ENCODE results near the gene STAT2.

The STAT2 gene

GRCh38 chr12:56366948-56367347 is 7.0 kb upstream of the STAT2 start:
- TF ChIP-seq, protein P1, sequence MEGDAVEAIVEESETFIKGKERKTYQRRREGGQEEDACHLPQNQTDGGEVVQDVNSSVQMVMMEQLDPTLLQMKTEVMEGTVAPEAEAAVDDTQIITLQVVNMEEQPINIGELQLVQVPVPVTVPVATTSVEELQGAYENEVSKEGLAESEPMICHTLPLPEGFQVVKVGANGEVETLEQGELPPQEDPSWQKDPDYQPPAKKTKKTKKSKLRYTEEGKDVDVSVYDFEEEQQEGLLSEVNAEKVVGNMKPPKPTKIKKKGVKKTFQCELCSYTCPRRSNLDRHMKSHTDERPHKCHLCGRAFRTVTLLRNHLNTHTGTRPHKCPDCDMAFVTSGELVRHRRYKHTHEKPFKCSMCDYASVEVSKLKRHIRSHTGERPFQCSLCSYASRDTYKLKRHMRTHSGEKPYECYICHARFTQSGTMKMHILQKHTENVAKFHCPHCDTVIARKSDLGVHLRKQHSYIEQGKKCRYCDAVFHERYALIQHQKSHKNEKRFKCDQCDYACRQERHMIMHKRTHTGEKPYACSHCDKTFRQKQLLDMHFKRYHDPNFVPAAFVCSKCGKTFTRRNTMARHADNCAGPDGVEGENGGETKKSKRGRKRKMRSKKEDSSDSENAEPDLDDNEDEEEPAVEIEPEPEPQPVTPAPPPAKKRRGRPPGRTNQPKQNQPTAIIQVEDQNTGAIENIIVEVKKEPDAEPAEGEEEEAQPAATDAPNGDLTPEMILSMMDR (IDR thresholded peaks at IDR 0.05; ENCODE audit: low read depth, low read length): no peak
- TF ChIP-seq EZH2phosphoT487 (IDR thresholded peaks at IDR 0.05; ENCODE audit: low read depth): no peak
- Histone ChIP-seq H3K9me3 (ENCODE audit: insufficient read depth, low read length) (no peaks in the 10 kb centered on the region), H3K27ac (ENCODE audit: low read length) (no peak overlapping the region), H2AFZ (ENCODE audit: low read depth, low read length) (no peak overlapping the region), H3K4me1 (ENCODE audit: low read length) (no peaks in the 10 kb centered on the region), H3K4me2 (ENCODE audit: low read length) (no peak overlapping the region), H3K9ac (ENCODE audit: low read length) (no peak overlapping the region), H3K79me2 (ENCODE audit: low read length) (no peaks in the 10 kb centered on the region), H3K4me3 (ENCODE audit: low read length) (no peak overlapping the region), H4K20me1 (ENCODE audit: insufficient read depth, low read length) (no peaks in the 10 kb centered on the region), H3K36me3 (replicated peaks; ENCODE audit: low read depth, low read length) (no peaks in the 10 kb centered on the region), H3K27me3 (ENCODE audit: low read depth, low read length) (no peaks in the 10 kb centered on the region)

DNA sequence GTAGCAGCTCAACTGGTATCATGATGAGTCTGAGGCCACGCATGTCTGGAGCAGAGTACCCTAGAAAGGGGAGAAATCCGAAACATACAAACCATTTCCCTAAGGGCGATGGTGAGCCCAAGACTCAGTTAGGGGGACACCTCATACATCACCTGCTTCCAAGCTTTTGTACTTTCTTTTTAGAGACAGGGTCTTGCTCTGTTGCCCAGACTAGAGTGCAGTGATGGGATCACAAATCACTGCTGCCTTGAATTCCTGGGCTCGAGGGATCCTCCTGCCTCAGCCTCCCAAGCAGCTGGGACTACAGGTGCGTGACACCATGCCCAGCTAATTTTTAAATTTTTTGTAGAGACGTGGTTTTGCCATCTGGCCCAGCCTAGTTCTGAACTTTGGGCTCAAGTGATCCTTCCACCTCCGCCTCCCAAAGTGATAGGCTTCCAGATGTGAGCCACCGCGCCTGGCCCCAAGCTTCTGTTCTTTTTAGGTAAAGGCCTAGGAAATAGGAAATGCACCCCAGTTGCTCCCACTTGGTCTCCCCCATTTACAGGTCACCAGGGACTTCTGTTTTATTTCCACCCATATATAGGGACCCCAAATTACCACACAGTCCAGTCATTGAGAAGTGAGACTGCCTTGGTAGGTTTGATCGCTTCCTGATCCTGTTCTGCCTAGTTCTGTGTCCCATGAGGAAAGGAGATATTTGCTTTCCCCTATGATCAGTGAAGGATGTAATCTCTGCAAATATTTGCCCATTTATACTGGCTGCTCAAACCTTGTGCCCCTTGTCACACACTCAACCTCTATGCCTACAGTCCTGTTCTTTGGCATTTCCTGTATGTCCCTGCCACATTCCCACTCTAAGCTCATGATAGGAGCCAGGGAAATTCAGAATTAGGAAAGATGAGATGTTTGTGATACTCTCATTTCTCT is 2.5 kb upstream of the STAT2 start, which contains the start of gene APOF:
Gene APOF, minus strand, starts transcription at position 728 of the 930 bp plus-strand sequence. Its CDS starts 112 bp downstream, at position 616.
- H2AFZ ChIP-seq (ENCODE audit: low read depth, low read length): no peak within 1 kb of the TSS
- no peak within 1 kb of the TSS for H3K9ac ChIP-seq (ENCODE audit: low read length)
- no peak within 1 kb of the TSS for H3K4me2 ChIP-seq (ENCODE audit: low read length)
- no peaks in the 10 kb centered on the region for H4K20me1 ChIP-seq (ENCODE audit: insufficient read depth, low read length)
- H3K9me3 ChIP-seq (ENCODE audit: insufficient read depth, low read length): no peaks in the 10 kb centered on the region
- no peak for TF ChIP-seq EZH2phosphoT487 (IDR thresholded peaks at IDR 0.05; ENCODE audit: low read depth)
- TF ChIP-seq, protein P1 (IDR thresholded peaks at IDR 0.05; ENCODE audit: low read depth, low read length): no peak
- peaks cover 17% of the 10 kb centered on the region for H3K4me1 ChIP-seq (ENCODE audit: low read length)
- H3K79me2 ChIP-seq (ENCODE audit: low read length): 0 out of 2 replicates have a peak, but pooled peaks cover 7% of the 10 kb centered on the region
- H3K4me3 ChIP-seq (ENCODE audit: low read length): no peak within 1 kb of the TSS
- no peak within 1 kb of the TSS for H3K27ac ChIP-seq (ENCODE audit: low read length)
- H3K27me3 ChIP-seq (ENCODE audit: low read depth, low read length): no peaks in the 10 kb centered on the region
- H3K36me3 ChIP-seq (replicated peaks; ENCODE audit: low read depth, low read length): no peaks in the 10 kb centered on the region

- H3K27ac ChIP-seq (ENCODE audit: low read length): no peak overlapping the region
These were observed 1.7 kb upstream of the STAT2 start for GRCh38 chr12:56361487-56362129.

More at GRCh38 chr12:56361487-56362129, 1.7 kb upstream of the STAT2 start:
- Histone ChIP-seq H3K4me3 (ENCODE audit: low read length) (peak overlapping the region; percentile 84; the same call in 1 of the 2 replicates), H4K20me1 (ENCODE audit: insufficient read depth, low read length) (no peaks in the 10 kb centered on the region), H3K4me2 (ENCODE audit: low read length) (peak overlapping the region; percentile 69), H3K79me2 (ENCODE audit: low read length) (0 out of 2 replicates have a peak, but pooled peaks cover 7% of the 10 kb centered on the region), H2AFZ (ENCODE audit: low read depth, low read length) (no peak overlapping the region), H3K9me3 (ENCODE audit: insufficient read depth, low read length) (no peaks in the 10 kb centered on the region), H3K36me3 (replicated peaks; ENCODE audit: low read depth, low read length) (no peaks in the 10 kb centered on the region), H3K4me1 (ENCODE audit: low read length) (peaks cover 17% of the 10 kb centered on the region), H3K27me3 (ENCODE audit: low read depth, low read length) (no peaks in the 10 kb centered on the region), H3K9ac (ENCODE audit: low read length) (no peak overlapping the region)
- TF ChIP-seq EZH2phosphoT487 (IDR thresholded peaks at IDR 0.05; ENCODE audit: low read depth): no peak
- TF ChIP-seq, protein P1 (IDR thresholded peaks at IDR 0.05; ENCODE audit: low read depth, low read length): no peak
